Aorta (tissue), 5 donors: ENCODE results near the gene TRPM3. TPM values are rescaled to one million over a fixed set of nuclear protein-coding genes. Genes with fewer than 3 reads are reported as not detected.

Experiments
- ATAC-seq: fragments of 200-7000 bp; cut with Tn5 transposase; one replicate; pipeline ENCODE4 v1.9.1; 2022; ENCODE audit warnings: moderate library complexity; ENCODE audit not compliant: low FRiP score
- DNase-seq, 2 donors: peaks; one replicate each; pipeline ENCODE4 v3.0.0-alpha.2; 2020
- H3K27ac ChIP-seq, 2 donors: one replicate each; pipeline ENCODE4 v1.5.1; 2013; ENCODE audit warnings: low read length in 2 of 2, mild to moderate bottlenecking in 2 of 2, moderate library complexity in 2 of 2, control low read depth in 1 of 2, inconsistent platforms in 1 of 2, low read depth in 1 of 2
- H3K27me3 ChIP-seq, 2 donors: one replicate each; pipeline ENCODE4 v1.6.1; 2013; ENCODE audit warnings: control low read depth in 1 of 2, low read length in 1 of 2, mild to moderate bottlenecking in 1 of 2, moderate library complexity in 1 of 2; ENCODE audit not compliant: insufficient read depth in 2 of 2, control insufficient read depth in 1 of 2
- H3K36me3 ChIP-seq, 2 donors: one replicate each; pipeline ENCODE4 v1.6.1; 2013; ENCODE audit warnings: control low read depth in 1 of 2, low read length in 1 of 2, mild to moderate bottlenecking in 1 of 2; ENCODE audit not compliant: insufficient read depth in 2 of 2, control insufficient read depth in 1 of 2
- H3K4me1 ChIP-seq, 2 donors: one replicate each; pipeline ENCODE4 v1.6.1; 2013; ENCODE audit warnings: low read length in 2 of 2, control low read depth in 1 of 2, mild to moderate bottlenecking in 1 of 2, moderate library complexity in 1 of 2; ENCODE audit not compliant: insufficient read depth in 2 of 2, control insufficient read depth in 1 of 2
- H3K4me3 ChIP-seq, 2 donors: one replicate each; pipeline ENCODE4 v1.5.1; 2013; ENCODE audit warnings: low read length in 2 of 2, control low read depth in 1 of 2, mild to moderate bottlenecking in 1 of 2
- H3K9me3 ChIP-seq: one replicate; pipeline ENCODE4 v1.6.1; 2013; ENCODE audit warnings: mild to moderate bottlenecking, low read length; ENCODE audit not compliant: control insufficient read depth
- WGBS, 2 donors: extraction: QIAGEN DNeasy Blood & Tissue Kit; methylation state at CpG; one replicate each; pipeline ENCODE4 v1.1.7; 2013; 5-methylcytosine and 5-hydroxymethylcytosine counted together
- intact Hi-C, 2 donors: fragments of 100-400 bp; cut with DNase I; formaldehyde crosslinking; loops; one replicate each; pipeline versions ENCODE4 v1.14.2 to v1.15.0; 2022
- polyA plus RNA-seq, 2 donors: library from polyadenylated mRNA; stranded (reverse); fragments of 200-250 nt; gene quantifications; one replicate each; pipeline ENCODE4 v1.2.3, GENCODE V29; 2013
- total RNA-seq, 2 donors: library from RNA; stranded (reverse); fragmentation: NEBNext Ultra II Directional; extraction: Animal tissue kit (Norgen Biotek cat#: 25700); gene quantifications; one replicate each; pipeline ENCODE4 v1.2.1, GENCODE V29; 2021
- donor health status: healthy with polysubstance abuse.
- donor health status: Bipolar disorder and iron deficiency.
- donor health status: DM: no; HTN: no; CAD: no.
- donor health status: DM: no; HTN: no; CAD: no.
- donor health status: DM: yes; HTN: yes; CAD: no.

TRPM3 gene
- total and polyA plus RNA-seq, 4 donors: 0.13 to 5.7 (median 1.7) TPM

GRCh38 chr9:70959366-70959765 is 162.1 kb downstream of the TRPM3 start:
- Histone ChIP-seq H3K4me1 (peaks cover 0 to 4% of the 10 kb centered on the region in 2 donors), H3K27ac (no peak overlapping the region), H3K36me3 (no peaks in the 10 kb centered on the region), H3K9me3 (no peaks in the 10 kb centered on the region), H3K27me3 (no peaks in the 10 kb centered on the region), H3K4me3 (no peak overlapping the region)
- ATAC-seq (no peak), DNase-seq (no peak)
- intact Hi-C loops: no loop called here
- WGBS, 2 donors: 79 to 94% methylated on average over 2 of the region's 2 CpGs

DNA sequence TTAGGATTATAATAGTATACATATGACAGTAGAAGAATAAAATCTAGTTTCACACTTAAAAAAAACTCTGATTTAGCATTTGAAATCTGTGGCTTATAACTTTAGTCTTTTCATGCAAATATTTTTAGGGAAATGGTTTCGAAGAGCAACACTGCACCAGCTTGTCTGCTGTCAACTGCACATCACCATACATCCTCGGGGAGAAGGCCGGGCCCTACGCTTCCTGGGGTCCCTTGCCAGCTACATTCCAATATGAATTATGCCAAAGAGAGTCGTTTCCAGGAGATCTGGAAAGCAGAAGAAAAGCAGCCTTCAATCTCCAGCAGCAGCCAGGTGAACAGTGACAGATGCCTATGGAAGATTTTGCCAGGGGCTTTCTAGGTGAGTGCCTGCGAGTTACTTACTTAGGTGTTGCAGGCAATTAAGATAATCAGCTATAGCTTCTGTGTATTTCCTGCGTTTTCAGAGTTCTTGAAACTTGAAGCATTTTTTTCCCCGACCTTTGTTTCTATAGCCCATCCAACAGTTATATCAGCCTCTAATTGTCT is 166.8 kb downstream of the TRPM3 start:
- WGBS, 2 donors: 34 to 36% methylated on average over 8 of the region's 8 CpGs
- H3K4me3 ChIP-seq: no peak overlapping the region
- no peaks in the 10 kb centered on the region for H3K36me3 ChIP-seq
- DNase-seq: no peak
- H3K27me3 ChIP-seq: no peaks in the 10 kb centered on the region
- no peak overlapping the region for H3K27ac ChIP-seq
- peaks cover 3 to 7% of the 10 kb centered on the region in 2 donors for H3K4me1 ChIP-seq
- intact Hi-C loops: no loop called here
- no peaks in the 10 kb centered on the region for H3K9me3 ChIP-seq
- ATAC-seq: no peak

DNA sequence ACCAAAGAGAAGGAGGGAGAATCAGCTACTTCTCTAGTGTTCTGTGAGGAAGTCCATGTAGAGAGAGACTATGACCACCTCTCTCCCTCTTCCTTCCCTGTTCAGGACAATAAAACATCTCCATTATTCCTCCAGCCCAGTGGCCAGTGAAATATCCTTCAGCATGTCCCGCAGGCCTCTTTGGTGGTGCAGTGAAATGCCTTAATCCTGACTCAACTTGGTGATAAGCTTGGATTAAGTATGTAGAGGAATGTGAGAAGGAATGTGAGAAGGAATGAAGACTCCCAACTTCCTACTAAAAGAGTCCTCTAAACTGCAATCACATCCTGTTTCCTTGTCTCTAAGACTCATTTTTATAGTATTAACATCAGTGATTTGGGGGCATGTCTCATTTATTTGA is 167.3 kb downstream of the TRPM3 start:
- intact Hi-C loops: no loop called here
- 3 to 8% methylated on average over 1 of the region's 1 CpG for WGBS, 2 donors
- no peak overlapping the region for H3K4me3 ChIP-seq

GRCh38 chr9:70951749-70952727 is 169.4 kb downstream of the TRPM3 start:
- H3K4me1 ChIP-seq: peaks cover 3 to 7% of the 10 kb centered on the region in 2 donors
- ATAC-seq: no peak
- intact Hi-C loops: no loop called here

More for the DNA sequence above, 167.3 kb downstream of the TRPM3 start:
- Histone ChIP-seq H3K36me3 (no peaks in the 10 kb centered on the region), H3K27ac (no peak overlapping the region), H3K4me1 (peaks cover 3 to 7% of the 10 kb centered on the region in 2 donors), H3K27me3 (no peaks in the 10 kb centered on the region), H3K9me3 (no peaks in the 10 kb centered on the region)
- DNase-seq: no peak
- no peak for ATAC-seq

GRCh38 chr9:70950270-70950669 is 171.2 kb downstream of the TRPM3 start:
- Histone ChIP-seq H3K27me3 (peaks cover 0 to 3% of the 10 kb centered on the region in 2 donors), H3K36me3 (no peaks in the 10 kb centered on the region), H3K27ac (no peak overlapping the region), H3K9me3 (no peaks in the 10 kb centered on the region), H3K4me1 (peaks cover 3 to 7% of the 10 kb centered on the region in 2 donors), H3K4me3 (no peak overlapping the region)
- intact Hi-C loops: no loop called here
- 48 to 50% methylated on average over 2 of the region's 2 CpGs for WGBS, 2 donors
- DNase-seq (no peak), ATAC-seq (no peak)

More at GRCh38 chr9:70951749-70952727, 169.4 kb downstream of the TRPM3 start:
- 68 to 75% methylated on average over 4 of the region's 4 CpGs for WGBS, 2 donors
- H3K27ac ChIP-seq: no peak overlapping the region
- no peaks in the 10 kb centered on the region for H3K27me3 ChIP-seq
- H3K4me3 ChIP-seq: no peak overlapping the region
- no peaks in the 10 kb centered on the region for H3K36me3 ChIP-seq
- no peak for DNase-seq
- no peaks in the 10 kb centered on the region for H3K9me3 ChIP-seq

- 79 to 95% methylated on average over 4 of the region's 4 CpGs for WGBS, 2 donors
- ATAC-seq (no peak), DNase-seq (no peak)
- H3K27ac ChIP-seq: no peak overlapping the region
- no peaks in the 10 kb centered on the region for H3K9me3 ChIP-seq
- peaks cover 3 to 7% of the 10 kb centered on the region in 2 donors for H3K4me1 ChIP-seq
- H3K4me3 ChIP-seq: no peak overlapping the region
- H3K27me3 ChIP-seq: peaks cover 0 to 3% of the 10 kb centered on the region in 2 donors
- no peaks in the 10 kb centered on the region for H3K36me3 ChIP-seq
- intact Hi-C loops: no loop called here
Observed at GRCh38 chr9:70949239-70949638, 172.2 kb downstream of the TRPM3 start.

DNA sequence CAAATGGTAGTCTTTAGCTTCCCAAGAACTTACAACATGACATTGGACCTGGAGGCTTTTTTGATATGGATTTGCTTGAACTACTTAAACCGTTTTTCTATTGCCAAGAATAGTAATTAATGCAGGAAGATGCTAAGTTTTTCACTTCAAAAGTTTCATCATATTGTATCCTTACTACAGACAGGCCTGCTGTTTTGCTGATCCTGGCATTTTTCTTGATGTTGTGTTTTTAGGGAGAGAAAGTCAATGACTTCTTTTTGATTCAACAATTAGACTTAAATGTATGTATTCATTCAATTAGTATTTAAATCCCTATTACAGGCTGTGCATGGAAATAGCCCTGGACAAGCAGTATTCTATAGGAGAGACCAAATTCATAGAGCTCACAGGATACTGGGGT is 172.7 kb downstream of the TRPM3 start:
- Histone ChIP-seq H3K4me1 (peaks cover 1 to 4% of the 10 kb centered on the region in 2 donors), H3K9me3 (no peaks in the 10 kb centered on the region), H3K27ac (no peak overlapping the region), H3K36me3 (no peaks in the 10 kb centered on the region), H3K27me3 (peaks cover 0 to 3% of the 10 kb centered on the region in 2 donors), H3K4me3 (no peak overlapping the region)
- 71 to 78% methylated on average over 1 of the region's 1 CpG for WGBS, 2 donors
- no peak for ATAC-seq
- intact Hi-C loops: no loop called here
- no peak for DNase-seq

DNA sequence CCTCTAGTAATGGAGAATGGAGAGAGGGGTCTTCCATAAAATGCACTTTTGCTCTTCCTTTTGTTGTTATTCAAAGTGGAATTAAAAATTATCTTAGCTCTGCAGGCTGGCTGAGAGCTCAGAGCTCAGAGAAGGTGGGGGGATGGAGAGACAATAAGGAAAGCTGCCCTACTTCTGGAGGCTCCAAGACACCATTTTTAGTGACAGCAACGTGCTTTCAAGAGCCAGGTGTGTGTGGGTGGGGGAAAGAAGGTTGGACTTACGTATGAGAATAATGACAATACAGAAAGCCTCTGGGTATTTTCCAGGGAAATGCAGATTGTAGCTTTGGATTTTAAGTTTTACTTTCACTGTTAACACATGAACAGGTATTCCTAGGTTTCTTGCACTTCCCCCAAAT is 173.9 kb downstream of the TRPM3 start:
- Histone ChIP-seq H3K36me3 (no peaks in the 10 kb centered on the region), H3K4me3 (no peak overlapping the region), H3K27me3 (peaks cover 0 to 3% of the 10 kb centered on the region in 2 donors), H3K4me1 (peaks cover 1 to 2% of the 10 kb centered on the region in 2 donors), H3K9me3 (no peaks in the 10 kb centered on the region), H3K27ac (no peak overlapping the region)
- 32 to 38% methylated on average over 2 of the region's 2 CpGs for WGBS, 2 donors
- ATAC-seq: no peak
- intact Hi-C loops: no loop called here
- DNase-seq: no peak
